Measurements from ENCODE around the gene NUTM2F.
"Not testable (repeated sequence)": the region's sequence is repeated elsewhere in the genome, so short reads cannot be mapped to it uniquely, and the experiment has no call there.

- not testable (repeated sequence) for TF ChIP-seq CTCF, POLR2A (IDR thresholded peaks at IDR 0.05)
Measured at GRCh38 chr9:94339657-94340056, 11.2 kb upstream of the NUTM2F start.
